Uterus (tissue), 2 donors: ENCODE results near the gene CCDC47.

ENCODE experiments used
- POLR2A ChIP-seq, 2 donors: fragments of 450-650 bp; IDR thresholded peaks; one replicate each; pipeline ENCODE4 v1.6.1; 2016; ENCODE audit warnings: antibody characterized with exemption in 2 of 2, mild to moderate bottlenecking in 1 of 2, moderate library complexity in 1 of 2
- TF ChIP-seq, protein P1 (sequence below), 4 experiments: fragments of 200-600 bp in 2 of 4; fragments of 450-650 bp in 2 of 4; sonication (generic) in 2 of 4; IDR thresholded peaks; one replicate each; pipeline ENCODE4 v1.5.1; 2016 to 2019; ENCODE audit warnings: antibody characterized with exemption in 4 of 4, mild to moderate bottlenecking in 2 of 4, moderate library complexity in 1 of 4

DNA sequence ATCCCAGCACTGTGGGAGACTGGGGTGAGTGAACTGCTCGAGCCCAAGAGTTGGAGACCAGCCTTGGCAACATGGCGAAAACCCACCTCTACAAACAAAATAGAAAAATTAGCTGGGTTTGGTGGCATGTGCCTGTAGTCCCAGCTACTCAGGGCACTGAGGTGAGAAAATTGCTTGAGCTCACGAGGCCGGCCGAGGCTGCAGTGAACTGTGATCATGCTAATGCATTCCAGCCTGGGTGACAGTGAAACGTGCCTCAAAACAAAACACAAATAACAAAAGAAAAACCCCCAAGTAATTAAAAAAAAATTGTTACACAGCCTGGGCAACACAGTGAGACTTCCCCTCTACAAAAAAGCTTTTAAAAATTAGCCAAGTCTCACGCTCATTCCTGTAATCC is 5.0 kb downstream of the CCDC47 start:
- TF ChIP-seq, protein P1, sequence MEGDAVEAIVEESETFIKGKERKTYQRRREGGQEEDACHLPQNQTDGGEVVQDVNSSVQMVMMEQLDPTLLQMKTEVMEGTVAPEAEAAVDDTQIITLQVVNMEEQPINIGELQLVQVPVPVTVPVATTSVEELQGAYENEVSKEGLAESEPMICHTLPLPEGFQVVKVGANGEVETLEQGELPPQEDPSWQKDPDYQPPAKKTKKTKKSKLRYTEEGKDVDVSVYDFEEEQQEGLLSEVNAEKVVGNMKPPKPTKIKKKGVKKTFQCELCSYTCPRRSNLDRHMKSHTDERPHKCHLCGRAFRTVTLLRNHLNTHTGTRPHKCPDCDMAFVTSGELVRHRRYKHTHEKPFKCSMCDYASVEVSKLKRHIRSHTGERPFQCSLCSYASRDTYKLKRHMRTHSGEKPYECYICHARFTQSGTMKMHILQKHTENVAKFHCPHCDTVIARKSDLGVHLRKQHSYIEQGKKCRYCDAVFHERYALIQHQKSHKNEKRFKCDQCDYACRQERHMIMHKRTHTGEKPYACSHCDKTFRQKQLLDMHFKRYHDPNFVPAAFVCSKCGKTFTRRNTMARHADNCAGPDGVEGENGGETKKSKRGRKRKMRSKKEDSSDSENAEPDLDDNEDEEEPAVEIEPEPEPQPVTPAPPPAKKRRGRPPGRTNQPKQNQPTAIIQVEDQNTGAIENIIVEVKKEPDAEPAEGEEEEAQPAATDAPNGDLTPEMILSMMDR (IDR thresholded peaks at IDR 0.05): no peak
- no peak for TF ChIP-seq POLR2A (IDR thresholded peaks at IDR 0.05)
